Motor neuron (in vitro differentiated cells): ENCODE data around the gene AK3. TPM values are rescaled to one million over a fixed set of nuclear protein-coding genes. Genes with fewer than 3 reads are reported as not detected.
"Not testable (repeated sequence)": the region's sequence is repeated elsewhere in the genome, so short reads cannot be mapped to it uniquely, and the experiment has no call there.

ENCODE experiments used
- ATAC-seq, 8 experiments: fragments of 200-7000 bp; cut with Tn5 transposase; replicated peaks in 6 of 8; 2 replicates each; pipeline ENCODE4 v1.8.0; 2021; ENCODE audit warnings: mild to moderate bottlenecking in 8 of 8, moderate library complexity in 8 of 8
- H3K27ac ChIP-seq, 2 donors: fragments of 250-450 bp; sonication (Bioruptor Pico); 2 replicates each; pipeline ENCODE4 v1.9.0; 2021; ENCODE audit warnings: antibody characterized with exemption in 2 of 2, mild to moderate bottlenecking in 2 of 2, moderate library complexity in 1 of 2
- H3K4me1 ChIP-seq, 2 donors: fragments of 250-450 bp; sonication (Bioruptor Pico); replicated peaks in 1 of 2; 2 replicates each; pipeline ENCODE4 v1.6.1; 2021; ENCODE audit warnings: antibody characterized with exemption in 2 of 2, mild to moderate bottlenecking in 2 of 2, moderate library complexity in 1 of 2
- H3K4me3 ChIP-seq, 5 donors: fragments of 250-450 bp; sonication (Bioruptor Pico); 2 replicates each; pipeline ENCODE4 v1.9.0; 2021; ENCODE audit warnings: antibody characterized with exemption in 5 of 5, mild to moderate bottlenecking in 5 of 5, moderate library complexity in 4 of 5
- WGBS, 10 experiments: fragments of 450-650 bp; shearing (Covaris generic); methylation state at CpG; one replicate each; pipeline ENCODE4 v1.0.0; 2022; 5-methylcytosine and 5-hydroxymethylcytosine counted together
- in situ Hi-C, 9 experiments: fragments of 400-800 bp; cut with MboI; loops; one replicate each; pipeline ENCODE4 v1.15.0; 2021; ENCODE audit warnings: low sequenced_read_pairs in 9 of 9, low pct_unique_long_range_greater_than_20kb in 2 of 9; ENCODE audit not compliant: unreplicated experiment in 9 of 9
- total RNA-seq, 8 experiments: library from RNA; unstranded; fragments of 300-600 nt; gene quantifications; 2 replicates each; pipeline versions ENCODE4 v1.2.3 to v1.2.4, GENCODE V29; 2022

AK3 gene
- total RNA-seq: 10 to 100 TPM; 29.0 to 99.5 (median 42.3) TPM

DNA sequence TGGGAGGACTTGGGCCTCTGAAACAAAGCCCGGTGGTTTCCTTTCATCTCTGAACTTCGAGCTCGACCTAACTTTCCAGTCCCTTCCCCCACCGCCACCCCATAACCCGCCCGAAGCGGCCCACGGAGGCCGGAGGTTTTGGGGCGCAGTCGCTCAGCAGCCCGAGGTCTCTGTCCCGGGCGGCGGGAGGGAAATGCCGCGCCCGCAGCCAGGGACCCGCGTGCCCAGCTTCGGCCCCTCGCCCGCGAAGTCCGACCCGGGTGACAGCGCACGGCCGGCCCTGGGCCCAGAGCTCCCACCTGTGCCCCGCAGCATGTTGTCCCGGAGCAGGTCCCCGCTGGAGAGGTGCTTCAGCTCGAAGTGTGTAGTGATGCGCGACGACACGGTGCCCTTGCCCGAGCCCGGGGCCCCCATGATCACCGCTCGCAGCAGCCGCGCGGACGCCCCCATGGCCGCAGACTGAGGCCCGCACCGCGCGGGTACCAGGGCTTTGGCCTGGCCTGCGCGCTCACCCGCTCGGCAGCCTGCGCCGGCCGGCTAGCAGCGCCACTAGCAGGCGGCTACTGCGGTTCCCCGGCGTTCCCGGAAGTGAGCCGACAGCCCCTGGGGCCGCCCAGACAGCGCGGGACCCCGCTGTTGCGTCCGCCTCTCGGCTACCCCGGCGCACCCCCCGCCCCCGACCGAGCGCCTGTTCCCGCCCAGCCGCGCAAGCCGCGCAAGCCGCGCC, at the start of gene AK3:
TSS of gene AK3 (minus strand) at position 565 of the 727 bp plus-strand sequence. CDS start at position 450, 115 bp downstream.
- H3K4me1 ChIP-seq: peaks cover 9 to 23% of the 10 kb centered on the region in 2 donors
- 0% methylated on average over 1 to 4 of the region's 84 CpGs; no CpG with 5 or more reads in 5 of the 10 experiments for WGBS, 10 experiments
- peak within 1 kb of the TSS; percentile 58 to 80 for H3K27ac ChIP-seq
- in situ Hi-C loops: no loop called here
- H3K4me3 ChIP-seq: peak within 1 kb of the TSS; percentile 70 to 82 (median 71)
- peak; percentile 83 to 94 (median 92) for ATAC-seq

DNA sequence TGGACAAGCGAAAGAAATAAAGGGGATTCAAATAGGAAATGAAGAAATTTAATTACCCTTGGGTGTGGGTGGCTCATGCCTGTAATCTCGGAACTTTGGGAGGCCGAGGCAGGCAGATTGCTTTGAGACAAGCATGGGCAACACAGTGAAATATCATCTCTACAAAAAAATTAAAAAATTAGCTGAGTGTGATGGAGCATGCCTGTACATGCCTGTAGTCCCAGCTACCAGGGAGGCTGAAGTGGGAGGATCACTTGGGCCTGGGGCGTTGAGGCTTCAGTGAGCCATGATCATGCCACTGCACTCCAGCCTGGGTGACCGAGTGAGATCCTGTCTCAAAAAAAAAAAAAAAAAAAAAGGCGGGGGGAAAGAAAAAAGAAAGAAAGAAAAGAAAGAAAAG, 47.7 kb upstream of the AK3 start:
- no peak overlapping the region for H3K4me3 ChIP-seq
- 64 to 100% (median 93%) methylated on average over 1 to 6 of the region's 6 CpGs; no CpG with 5 or more reads in 1 of the 10 experiments for WGBS, 10 experiments
- no peak overlapping the region for H3K27ac ChIP-seq
- in situ Hi-C loops: no loop called here
- H3K4me1 ChIP-seq: no peaks in the 10 kb centered on the region
- ATAC-seq: no peak

DNA sequence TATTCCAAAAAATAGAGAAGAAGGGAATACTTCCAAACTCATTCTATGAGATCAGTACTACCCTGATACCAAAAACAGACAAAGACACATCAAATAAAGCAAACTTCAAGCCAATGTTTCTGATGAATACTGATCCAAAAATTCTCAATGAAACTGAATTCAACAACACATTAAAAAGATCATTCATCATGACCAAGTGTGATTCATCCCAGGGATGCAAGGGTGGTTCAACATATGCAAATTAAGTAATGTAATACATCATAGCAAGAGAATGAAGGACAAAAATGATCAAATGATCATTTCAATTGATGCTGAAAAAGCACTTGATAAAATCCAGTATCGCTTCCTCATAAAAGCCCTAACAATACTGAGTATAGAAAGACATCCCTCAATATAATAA, 46.9 kb upstream of the AK3 start:
- in situ Hi-C loops: no loop called here
- no peaks in the 10 kb centered on the region for H3K4me1 ChIP-seq
- no peak overlapping the region for H3K27ac ChIP-seq
- H3K4me3 ChIP-seq: no peak overlapping the region
- WGBS, 10 experiments: 0 to 100% (median 100%) methylated on average over 1 of the region's 1 CpG; no CpG with 5 or more reads in 1 of the 10 experiments
- peak in 1 of 8 experiments; percentile 1 for ATAC-seq

DNA sequence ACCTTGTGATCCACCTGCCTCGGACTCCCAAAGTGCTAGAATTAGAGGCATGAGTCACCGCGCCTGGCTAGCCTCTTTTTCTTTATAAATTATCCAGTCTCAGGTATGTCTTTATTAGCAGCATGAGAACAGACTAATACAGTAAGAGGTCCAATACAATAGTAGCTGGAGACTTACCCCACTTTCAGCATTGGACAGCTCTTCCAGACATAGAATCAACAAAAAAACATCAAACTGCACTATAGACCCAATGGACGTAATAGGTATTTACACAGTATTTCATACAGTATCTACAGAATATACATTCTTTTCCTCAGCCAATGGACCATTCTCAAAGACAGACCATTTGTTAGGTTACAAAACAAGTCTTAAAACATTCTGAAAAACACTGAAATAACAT, 45.6 kb upstream of the AK3 start:
- Histone ChIP-seq H3K27ac (no peak overlapping the region), H3K4me3 (no peak overlapping the region), H3K4me1 (no peaks in the 10 kb centered on the region)
- in situ Hi-C loops: no loop called here
- ATAC-seq: no peak
- WGBS, 10 experiments: 86 to 100% (median 100%) methylated on average over 1 to 4 of the region's 4 CpGs; no CpG with 5 or more reads in 3 of the 10 experiments

DNA sequence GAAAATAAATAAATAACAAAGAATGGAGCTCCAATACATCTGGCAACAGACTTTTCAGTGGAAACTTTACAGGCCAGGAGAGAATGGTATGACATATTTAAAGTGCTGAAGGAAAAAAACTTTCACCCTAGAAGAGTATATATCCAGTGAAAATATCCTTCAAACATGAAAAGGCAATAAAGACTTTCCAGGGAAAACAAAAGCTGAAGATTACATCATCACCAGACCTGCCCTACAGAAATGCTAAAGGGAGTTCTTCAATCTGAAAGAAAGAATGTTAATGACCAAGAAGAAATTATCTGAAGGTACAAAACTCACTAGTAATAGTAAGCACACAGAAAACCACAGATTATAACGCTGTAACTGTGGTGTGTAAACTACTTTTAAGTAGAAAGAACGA, 43.4 kb upstream of the AK3 start:
- H3K4me1 ChIP-seq: no peaks in the 10 kb centered on the region
- no peak overlapping the region for H3K27ac ChIP-seq
- in situ Hi-C loops: no loop called here
- H3K4me3 ChIP-seq: no peak overlapping the region
- peak in 1 of 8 experiments; percentile 40 for ATAC-seq
- 43 to 94% (median 75%) methylated on average over 1 to 2 of the region's 2 CpGs for WGBS, 10 experiments

DNA sequence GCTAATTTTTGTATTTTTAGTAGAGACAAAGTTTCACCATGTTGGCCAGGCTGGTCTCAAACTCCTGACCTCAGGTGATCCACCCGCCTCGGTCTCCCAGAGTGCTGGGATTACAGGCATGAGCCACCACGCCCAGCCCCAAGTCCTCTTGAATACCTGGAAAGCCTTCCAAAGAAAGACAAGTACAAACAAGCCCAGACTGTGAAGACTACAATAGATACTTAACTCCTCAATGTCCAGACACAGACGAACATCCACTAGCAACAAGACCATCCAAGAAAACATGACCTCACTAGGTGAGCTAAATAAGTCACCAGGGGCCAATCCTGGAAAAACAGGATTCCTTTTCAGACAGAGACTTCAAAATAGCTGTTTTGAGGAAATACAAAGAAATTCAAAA, 42.2 kb upstream of the AK3 start:
- in situ Hi-C loops, ATAC-seq, H3K4me1 ChIP-seq, H3K27ac ChIP-seq, H3K4me3 ChIP-seq: not testable (repeated sequence)
- 20 to 92% (median 55%) methylated on average over 1 to 4 of the region's 4 CpGs; no CpG with 5 or more reads in 4 of the 10 experiments for WGBS, 10 experiments

DNA sequence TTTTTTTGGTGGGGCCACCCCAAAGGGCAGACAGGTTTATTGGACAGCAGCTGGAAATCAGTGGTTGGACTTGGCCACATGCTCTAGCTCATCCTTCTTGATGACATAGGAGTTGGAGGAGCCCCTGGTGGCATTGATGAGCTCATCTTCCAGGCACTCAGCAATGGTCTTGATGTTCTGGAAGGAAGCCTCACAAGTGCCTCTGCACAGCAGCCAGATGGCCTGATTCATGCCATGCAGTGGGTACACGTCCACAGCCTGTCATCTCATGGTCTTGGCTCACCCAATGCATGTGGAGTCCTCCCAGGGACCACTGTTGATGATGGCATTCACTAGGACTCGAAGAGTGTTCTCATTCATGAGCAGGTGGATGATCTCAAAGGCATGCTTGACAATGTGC, 40.4 kb upstream of the AK3 start:
- Histone ChIP-seq H3K4me3 (no peak overlapping the region), H3K4me1 (no peaks in the 10 kb centered on the region), H3K27ac (no peak overlapping the region)
- WGBS, 10 experiments: 0 to 60% (median 40%) methylated on average over 1 to 2 of the region's 2 CpGs; no CpG with 5 or more reads in 7 of the 10 experiments
- no peak for ATAC-seq
- in situ Hi-C loops: no loop called here

DNA sequence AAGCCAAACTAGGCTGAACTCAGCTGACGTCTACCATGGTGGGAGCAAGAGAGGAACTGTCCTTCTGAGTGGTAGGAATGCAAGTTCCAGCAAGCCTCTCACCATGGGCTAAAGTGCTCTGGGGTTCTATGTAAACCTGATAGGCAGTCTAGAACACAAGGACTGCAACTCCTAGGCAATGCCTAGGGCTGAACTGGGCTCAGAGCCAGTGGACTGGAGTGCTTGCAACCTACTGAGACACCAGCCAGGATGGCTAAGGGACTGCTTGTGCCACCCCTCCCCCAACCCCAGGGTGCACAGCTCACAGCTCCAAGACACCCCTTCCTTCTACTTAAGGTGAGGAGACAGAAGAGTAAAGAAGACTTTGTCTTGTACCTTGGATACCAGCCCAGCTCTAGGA, 39.6 kb upstream of the AK3 start:
- 50 to 100% (median 100%) methylated on average over 1 of the region's 1 CpG; no CpG with 5 or more reads in 5 of the 10 experiments for WGBS, 10 experiments
- no peaks in the 10 kb centered on the region for H3K4me1 ChIP-seq
- no peak overlapping the region for H3K4me3 ChIP-seq
- no peak overlapping the region for H3K27ac ChIP-seq
- no peak for ATAC-seq
- in situ Hi-C loops: no loop called here

DNA sequence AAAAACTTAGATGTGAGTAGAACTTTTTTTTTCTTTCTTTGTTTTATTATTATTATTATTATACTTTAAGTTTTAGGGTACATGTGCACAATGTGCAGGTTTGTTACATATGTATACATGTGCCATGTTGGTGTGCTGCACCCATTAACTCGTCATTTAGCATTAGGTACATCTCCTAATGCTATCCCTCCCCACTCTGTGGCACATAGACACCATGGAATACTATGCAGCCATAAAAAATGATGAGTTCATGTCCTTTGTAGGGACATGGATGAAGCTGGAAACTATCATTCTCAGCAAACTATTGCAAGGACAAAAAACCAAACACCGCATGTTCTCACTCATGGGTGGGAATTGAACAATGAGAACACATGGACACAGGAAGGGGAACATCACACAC, 34.0 kb upstream of the AK3 start:
- not testable (repeated sequence) for ATAC-seq, H3K4me1 ChIP-seq, H3K27ac ChIP-seq, H3K4me3 ChIP-seq
- 100% methylated on average over 1 of the region's 2 CpGs; no CpG with 5 or more reads in 9 of the 10 experiments for WGBS, 10 experiments
- in situ Hi-C loops: loop anchor here in 6 of 9 experiments (25.0 kb wide), 4 partner anchors 212 to 812 kb away; partner anchors contain the start of genes JAK2 (in 2 of the 6), INSL6 (in 1 of the 6) and PLGRKT (in 1 of the 6)

DNA sequence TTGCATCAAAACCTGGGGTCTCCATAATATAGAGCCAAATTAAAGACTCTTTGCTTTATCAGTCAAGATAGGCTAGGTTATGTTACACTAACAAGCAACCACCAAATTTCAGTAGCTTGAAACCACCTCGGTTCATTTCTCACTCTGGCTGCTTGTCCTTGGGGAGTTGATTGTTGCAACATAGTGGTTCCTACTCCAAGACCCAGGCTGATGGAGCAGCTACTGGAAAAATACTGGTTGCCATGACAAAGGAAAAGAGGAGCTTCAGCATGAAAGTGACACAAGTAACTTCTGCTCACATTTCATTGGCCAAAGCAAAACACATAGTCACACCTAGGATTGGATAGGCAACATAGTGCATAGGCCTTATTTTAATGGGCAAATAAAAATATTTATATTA, 33.2 kb upstream of the AK3 start:
- in situ Hi-C loops: loop anchor here in 6 of 9 experiments (25.0 kb wide), 4 partner anchors 213 to 813 kb away; partner anchors contain the start of genes JAK2 (in 2 of the 6), INSL6 (in 1 of the 6) and PLGRKT (in 1 of the 6)
- no peak for ATAC-seq
- Histone ChIP-seq H3K27ac (no peak overlapping the region), H3K4me1 (no peaks in the 10 kb centered on the region), H3K4me3 (no peak overlapping the region)
- WGBS, 10 experiments: 0 to 88% (median 17%) methylated on average over 1 of the region's 1 CpG; no CpG with 5 or more reads in 3 of the 10 experiments

DNA sequence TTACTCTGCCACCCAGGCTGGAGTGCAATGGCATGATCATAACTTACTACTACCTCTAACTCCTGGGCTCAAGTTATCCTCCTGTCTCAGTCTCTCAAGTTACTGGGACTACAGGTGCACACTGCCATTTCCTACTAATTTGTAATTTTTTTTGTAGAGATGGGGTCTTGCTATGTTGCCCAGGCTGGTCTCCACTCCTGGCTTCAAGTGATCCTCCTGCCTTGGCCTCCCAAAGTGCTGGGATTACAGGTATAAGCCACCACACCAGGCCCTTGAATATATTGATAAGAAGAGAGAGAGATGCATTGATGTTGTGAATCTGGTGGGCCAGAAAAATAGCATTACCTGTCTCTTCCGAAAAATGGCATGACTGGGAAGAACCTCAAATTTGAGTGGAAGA, 30.8 kb upstream of the AK3 start:
- no peak for ATAC-seq
- no peak overlapping the region for H3K4me3 ChIP-seq
- 38 to 100% (median 95%) methylated on average over 1 of the region's 1 CpG; no CpG with 5 or more reads in 2 of the 10 experiments for WGBS, 10 experiments
- H3K27ac ChIP-seq: no peak overlapping the region
- in situ Hi-C loops: loop anchor here in 6 of 9 experiments (25.0 kb wide), 4 partner anchors 216 to 816 kb away; partner anchors contain the start of genes JAK2 (in 2 of the 6), INSL6 (in 1 of the 6) and PLGRKT (in 1 of the 6)
- no peaks in the 10 kb centered on the region for H3K4me1 ChIP-seq

DNA sequence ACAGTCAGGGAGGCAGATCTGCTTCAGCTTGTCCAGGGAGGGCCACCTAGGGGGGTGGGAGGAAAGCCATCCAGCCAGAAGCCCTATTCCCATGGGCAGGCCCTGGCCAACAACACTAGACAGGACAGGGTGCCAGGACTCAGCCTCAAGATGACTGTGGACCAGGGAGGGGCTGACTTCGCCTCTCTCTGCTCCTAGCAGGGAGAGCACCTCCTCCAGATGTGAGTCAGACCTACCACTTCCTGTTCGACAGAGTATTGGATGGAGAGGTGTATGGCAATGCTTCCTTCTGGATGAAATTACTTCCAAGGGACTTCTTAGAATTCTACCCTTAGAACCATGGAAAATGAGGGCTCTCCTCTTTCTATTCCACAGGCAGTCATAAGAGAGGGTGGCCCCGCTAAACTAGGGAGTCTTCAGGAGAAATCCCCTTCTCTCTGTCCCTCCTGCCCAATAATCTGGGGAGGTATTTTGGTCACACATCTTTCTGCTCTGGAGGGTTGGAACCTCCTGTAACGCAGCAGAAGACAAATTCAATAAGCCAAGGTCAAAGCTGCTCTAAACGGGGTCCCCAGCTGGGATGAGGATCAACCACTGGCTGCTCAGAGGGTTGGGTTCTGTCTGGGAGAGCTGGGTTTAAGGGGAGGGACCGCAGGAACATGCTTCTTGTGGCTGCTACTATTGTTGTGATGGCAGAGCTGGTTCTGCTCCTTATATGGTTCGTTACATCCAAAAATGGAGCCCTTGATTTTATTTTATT, 28.5 kb upstream of the AK3 start:
- Histone ChIP-seq H3K27ac (no peak overlapping the region), H3K4me3 (no peak overlapping the region), H3K4me1 (no peaks in the 10 kb centered on the region)
- 50 to 100% (median 80%) methylated on average over 1 to 6 of the region's 7 CpGs; no CpG with 5 or more reads in 3 of the 10 experiments for WGBS, 10 experiments
- ATAC-seq: peak in 2 of 8 experiments; percentile 45 to 56
- in situ Hi-C loops: loop anchor here in 6 of 9 experiments (10.0 to 25.0 kb wide), 5 partner anchors 205 to 818 kb away; partner anchors contain the start of genes JAK2 (in 2 of the 6), INSL6 (in 1 of the 6) and PLGRKT (in 1 of the 6)

DNA sequence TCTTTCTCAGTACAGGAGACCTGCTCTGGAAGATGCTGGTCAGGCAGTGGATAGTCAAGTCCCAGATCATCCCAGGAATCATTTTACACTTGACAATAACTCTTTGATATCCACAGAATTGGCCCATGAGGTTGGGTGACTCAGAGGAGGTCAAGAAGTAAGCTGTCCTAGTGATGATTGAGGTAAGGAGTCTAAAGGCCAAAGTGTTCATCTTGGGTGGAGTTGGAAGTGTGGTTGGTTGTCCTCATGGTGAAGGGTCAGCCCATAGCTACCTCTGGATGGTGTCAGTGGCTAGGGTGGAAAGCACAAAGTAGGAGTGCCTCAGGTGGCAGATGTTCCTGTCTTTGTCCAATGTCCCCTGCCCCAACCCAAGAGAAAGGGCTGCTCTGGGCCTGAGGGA, 27.7 kb upstream of the AK3 start:
- in situ Hi-C loops: loop anchor here in 6 of 9 experiments (10.0 to 25.0 kb wide), 5 partner anchors 206 to 819 kb away; partner anchors contain the start of genes JAK2 (in 2 of the 6), INSL6 (in 1 of the 6) and PLGRKT (in 1 of the 6)
- ATAC-seq: no peak
- Histone ChIP-seq H3K27ac (no peak overlapping the region), H3K4me1 (no peaks in the 10 kb centered on the region), H3K4me3 (no peak overlapping the region)
